HG03432 (cell line): ENCODE measurements around the gene ARMS2.

Source experiments
- ATAC-seq: cut with Tn5 transposase; IDR thresholded peaks from one replicate; pipeline ENCODE4 v1.9.1; 2021; ENCODE audit warnings: mild to moderate bottlenecking, moderate library complexity; ENCODE audit not compliant: unreplicated experiment

ARMS2 gene

DNA sequence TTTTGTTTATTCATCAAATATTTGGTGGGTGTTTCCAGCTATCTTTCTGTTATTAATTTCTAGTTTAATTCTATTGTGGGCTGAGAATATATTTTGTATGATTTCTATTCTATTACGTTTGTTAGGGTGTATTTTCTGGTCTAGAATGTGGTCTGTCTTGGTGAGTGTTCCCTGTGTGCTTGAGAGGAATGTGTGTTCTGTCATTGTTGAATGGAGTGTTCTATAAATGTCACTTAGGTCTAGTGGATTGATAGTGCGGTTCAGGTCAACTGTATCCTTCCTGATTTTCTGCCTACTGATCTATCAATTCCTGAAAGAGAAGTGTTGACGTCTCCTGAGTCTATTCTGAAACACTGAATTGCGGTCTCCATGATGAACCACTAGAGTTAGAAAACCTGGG, 15.4 kb downstream of the ARMS2 start:
- ATAC-seq = no peak

DNA sequence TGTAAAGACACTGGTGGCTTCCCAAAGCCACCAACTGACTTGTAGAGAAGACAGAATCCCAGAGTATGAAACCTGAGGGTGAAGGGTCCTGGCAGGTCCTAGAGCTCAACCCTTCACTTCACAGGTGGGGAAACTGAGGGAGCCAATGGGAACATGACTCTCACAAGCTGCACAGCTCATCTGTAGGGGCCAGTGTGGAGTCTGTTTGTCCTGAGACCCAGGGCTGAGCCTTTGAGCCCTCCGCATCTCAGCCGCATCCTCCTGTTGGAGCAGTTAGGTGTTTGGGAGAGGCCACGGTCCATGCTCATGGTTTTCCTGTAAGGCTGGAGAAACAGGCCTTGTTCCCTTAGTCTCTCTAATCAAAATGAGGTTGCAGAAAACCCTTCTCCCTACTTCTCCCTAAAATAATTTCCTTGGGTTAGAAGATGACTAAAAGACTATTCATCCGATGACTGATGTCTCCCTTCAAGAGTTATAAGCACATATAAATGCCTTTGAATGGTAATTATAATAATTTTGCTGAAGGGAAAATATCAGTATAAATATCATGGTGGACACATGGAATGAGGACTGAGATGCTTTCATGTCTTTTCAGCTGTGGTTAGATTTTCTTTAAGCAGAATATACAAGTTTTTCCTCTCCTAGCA, 17.2 kb downstream of the ARMS2 start:
- ATAC-seq = no peak

DNA sequence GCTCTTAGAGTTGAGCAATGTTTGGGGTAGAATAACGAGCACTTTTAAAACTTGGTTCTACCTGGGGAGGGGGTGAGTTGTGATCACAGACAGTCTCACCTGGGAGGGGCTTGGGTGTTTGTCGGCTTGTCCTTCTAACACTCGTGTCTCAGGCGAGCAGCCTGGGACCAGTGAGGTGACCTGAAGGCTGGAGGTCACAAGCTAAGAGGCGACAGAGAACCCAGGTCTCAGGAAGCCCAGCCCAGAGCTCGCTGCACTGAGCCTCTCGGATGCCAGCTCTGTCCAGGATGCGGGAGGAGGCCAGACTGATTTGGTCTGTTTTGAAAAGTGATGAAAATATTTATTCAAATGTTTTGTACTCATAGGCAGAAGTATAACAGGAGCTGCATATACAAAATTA, 18.7 kb downstream of the ARMS2 start:
- ATAC-seq = no peak

- ATAC-seq = no peak
Observed at GRCh38 chr10:122474131-122474818, 19.8 kb downstream of the ARMS2 start.

DNA sequence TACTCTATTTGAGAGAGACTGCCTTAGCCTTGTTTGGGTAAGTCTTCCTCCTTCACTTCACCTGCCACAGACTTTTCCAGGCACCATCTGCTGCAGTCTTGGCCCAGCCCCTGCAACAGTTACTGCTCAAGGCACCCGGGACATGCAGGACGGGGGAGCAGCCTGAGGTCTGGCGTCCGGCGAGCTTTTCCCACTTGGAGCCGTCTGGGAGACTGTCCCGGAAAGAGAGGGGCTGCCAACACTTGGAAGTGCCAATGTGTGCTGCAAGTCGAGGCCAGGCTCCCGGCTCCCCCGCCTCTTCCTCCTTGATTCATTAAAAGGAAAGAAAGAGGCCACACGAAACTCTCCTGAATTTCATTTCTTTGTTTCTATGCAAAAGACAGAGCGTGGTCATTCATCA, 20.6 kb downstream of the ARMS2 start:
- no peak for ATAC-seq

- no peak for ATAC-seq
Observed at GRCh38 chr10:122475591-122476332, 21.3 kb downstream of the ARMS2 start.

DNA sequence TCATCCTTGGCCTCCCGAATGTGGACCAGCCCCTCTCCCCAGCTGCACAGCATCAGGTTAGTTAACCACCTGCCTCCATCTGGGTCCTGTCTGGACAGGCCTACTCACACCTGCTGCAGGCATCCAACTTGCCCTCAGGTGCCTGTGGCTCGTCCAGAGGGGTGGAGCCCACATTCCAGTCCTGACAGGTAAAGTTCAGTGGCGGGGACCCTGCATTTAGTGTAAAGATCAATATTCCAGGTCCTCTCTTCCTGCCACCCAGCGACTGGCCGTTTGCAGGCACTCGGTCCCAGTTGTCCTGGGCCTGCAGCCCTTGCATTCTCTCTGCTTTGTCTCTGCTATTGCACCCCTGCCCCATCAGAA, 21.9 kb downstream of the ARMS2 start:
- no peak for ATAC-seq

- no peak for ATAC-seq
Observed at GRCh38 chr10:122477436-122477835, 23.0 kb downstream of the ARMS2 start.

DNA sequence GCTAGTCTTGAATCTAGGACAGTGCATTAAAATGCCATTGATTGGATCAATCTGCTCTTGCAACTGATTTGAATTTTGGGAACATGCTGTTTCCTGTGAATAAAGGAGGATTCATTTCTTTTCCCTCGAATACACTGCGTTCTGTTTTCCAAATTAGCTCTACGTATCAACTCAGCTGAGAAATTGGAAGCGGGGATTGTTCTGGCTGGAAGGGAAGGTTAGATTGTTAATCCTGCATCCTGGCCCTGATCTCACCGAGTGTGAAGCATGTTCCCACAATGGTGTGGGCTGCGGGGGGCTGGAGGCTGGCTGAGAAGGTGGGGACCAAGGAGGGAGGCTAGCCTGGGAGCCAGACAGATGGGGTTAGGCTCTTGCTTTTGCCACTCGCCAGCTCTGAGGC, 24.5 kb downstream of the ARMS2 start:
- ATAC-seq = no peak

GRCh38 chr10:122480146-122480833, 25.8 kb downstream of the ARMS2 start:
- no peak for ATAC-seq

- no peak for ATAC-seq
Observed at GRCh38 chr10:122481296-122482056, 27.0 kb downstream of the ARMS2 start.

GRCh38 chr10:122484276-122485060, 30.0 kb downstream of the ARMS2 start:
- no peak for ATAC-seq

GRCh38 chr10:122485670-122486069, 31.2 kb downstream of the ARMS2 start:
- ATAC-seq = no peak

GRCh38 chr10:122486406-122487080, 32.1 kb downstream of the ARMS2 start:
- ATAC-seq = no peak

DNA sequence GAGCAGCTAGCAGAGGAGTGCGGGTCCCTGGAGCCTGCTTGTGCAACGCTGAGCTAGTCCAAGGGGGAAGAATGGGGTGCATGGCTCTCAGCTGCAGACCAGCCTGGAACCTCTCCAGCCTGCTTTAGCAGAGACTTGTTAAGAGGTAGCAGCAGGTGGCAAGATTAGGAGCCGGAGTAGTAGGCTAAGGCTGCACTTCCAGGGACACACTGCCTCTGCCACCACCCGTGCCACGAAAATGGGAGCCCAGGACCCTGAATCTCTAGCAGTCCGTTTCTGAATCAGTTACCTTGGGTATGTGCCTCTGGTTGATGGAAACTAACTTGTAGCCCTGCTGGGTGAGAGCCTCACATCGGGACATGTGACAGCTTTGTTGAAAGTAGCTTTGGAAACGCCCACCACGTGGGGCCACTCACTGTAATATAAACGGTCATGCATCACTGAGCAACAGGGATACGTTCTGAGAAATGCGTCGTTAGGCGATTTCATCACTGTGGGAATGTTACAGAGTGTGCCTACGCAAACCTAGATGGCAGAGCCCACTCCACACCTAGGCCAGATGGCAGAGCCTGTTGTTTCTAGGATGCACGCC, 32.8 kb downstream of the ARMS2 start:
- no peak for ATAC-seq

DNA sequence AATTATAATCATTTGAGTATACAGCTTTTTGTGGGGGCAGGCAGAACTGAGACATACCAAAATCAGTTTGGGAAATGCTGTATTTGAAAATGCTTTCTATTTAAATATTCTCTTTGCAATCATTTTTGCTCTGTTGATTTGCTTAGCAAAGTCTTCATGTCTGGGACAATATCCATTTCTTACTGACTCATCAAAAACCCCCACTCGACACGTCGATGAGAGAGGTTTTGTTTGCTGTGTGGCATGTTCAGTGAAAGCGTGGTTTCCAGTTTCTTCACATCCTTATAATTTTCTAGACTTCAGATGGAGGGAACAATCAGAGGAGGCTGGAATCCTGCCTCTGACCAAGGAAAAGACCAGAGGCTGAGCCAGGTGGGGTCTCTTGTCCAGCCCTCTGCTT, 35.8 kb downstream of the ARMS2 start:
- ATAC-seq = no peak

GRCh38 chr10:122490786-122491680, 36.6 kb downstream of the ARMS2 start:
- no peak for ATAC-seq

DNA sequence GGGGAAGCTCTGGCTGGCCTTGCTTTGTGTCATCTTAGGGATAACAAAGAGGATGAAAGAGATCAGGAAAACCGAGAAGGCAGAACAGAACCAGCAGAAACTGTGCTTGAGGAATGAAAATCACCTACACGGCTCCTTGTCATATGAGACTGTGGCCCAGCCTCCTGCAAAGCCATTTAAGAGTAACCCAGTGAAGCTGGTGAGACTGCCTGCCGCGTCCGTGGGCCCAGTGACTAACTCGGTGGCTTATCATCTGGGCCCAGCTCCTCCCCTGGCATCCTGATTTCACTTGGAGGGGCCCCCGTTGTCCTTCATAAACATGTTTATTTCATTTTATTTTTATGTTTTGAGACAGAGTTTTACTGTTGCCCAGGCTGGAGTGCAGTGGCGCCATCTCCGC, 37.6 kb downstream of the ARMS2 start:
- no peak for ATAC-seq
